ENCODE measurements around the gene AP1M1.
A peak's percentile ranks its signal among the peaks of the same experiment; 100 is the strongest.

Gene AP1M1

GRCh38 chr19:16185768-16186123 lies 12.0 kb upstream of the AP1M1 start:
- DNase-seq = peak; percentile 53 to 63

GRCh38 chr19:16188521-16188920 lies 9.2 kb upstream of the AP1M1 start:
- DNase-seq = no peak

GRCh38 chr19:16190198-16190597 lies 7.5 kb upstream of the AP1M1 start:
- DNase-seq = no peak

- no peak for DNase-seq
Observed at GRCh38 chr19:16190736-16191135, 7.0 kb upstream of the AP1M1 start.

- no peak for DNase-seq
Observed at GRCh38 chr19:16191216-16191908, 6.3 kb upstream of the AP1M1 start.

- DNase-seq = no peak
Observed at GRCh38 chr19:16193466-16193865, 4.2 kb upstream of the AP1M1 start.

GRCh38 chr19:16197188-16197621 lies 506 bp upstream of the AP1M1 start:
- DNase-seq = no peak

- no peak for DNase-seq
Observed at GRCh38 chr19:16198370-16198651, 600 bp downstream of the AP1M1 start.

- no peak for DNase-seq
Observed at GRCh38 chr19:16199275-16199932, 1.7 kb downstream of the AP1M1 start.

- no peak for DNase-seq
Observed at GRCh38 chr19:16200038-16201010, 2.6 kb downstream of the AP1M1 start.

GRCh38 chr19:16201011-16201391 lies 3.3 kb downstream of the AP1M1 start:
- no peak for DNase-seq

- no peak for DNase-seq
Observed at GRCh38 chr19:16202320-16203255, 4.9 kb downstream of the AP1M1 start.

- no peak for DNase-seq
Observed at GRCh38 chr19:16203256-16204004, 5.7 kb downstream of the AP1M1 start.

- DNase-seq = no peak
Observed at GRCh38 chr19:16204005-16204294, 6.2 kb downstream of the AP1M1 start.

GRCh38 chr19:16205205-16206045 lies 7.7 kb downstream of the AP1M1 start:
- no peak for DNase-seq

GRCh38 chr19:16206046-16206605 lies 8.4 kb downstream of the AP1M1 start:
- no peak for DNase-seq

GRCh38 chr19:16206637-16207036 lies 8.9 kb downstream of the AP1M1 start:
- no peak for DNase-seq

GRCh38 chr19:16207063-16207462 lies 9.4 kb downstream of the AP1M1 start:
- DNase-seq = no peak

- DNase-seq = no peak
Observed at GRCh38 chr19:16207490-16208025, 9.8 kb downstream of the AP1M1 start.

GRCh38 chr19:16208064-16208759 lies 10.5 kb downstream of the AP1M1 start:
- no peak for DNase-seq
